Measurements from ENCODE around the gene ANGPTL4.
"Not testable (repeated sequence)": the region's sequence is repeated elsewhere in the genome, so short reads cannot be mapped to it uniquely, and the experiment has no call there.

The ANGPTL4 gene, protein sequence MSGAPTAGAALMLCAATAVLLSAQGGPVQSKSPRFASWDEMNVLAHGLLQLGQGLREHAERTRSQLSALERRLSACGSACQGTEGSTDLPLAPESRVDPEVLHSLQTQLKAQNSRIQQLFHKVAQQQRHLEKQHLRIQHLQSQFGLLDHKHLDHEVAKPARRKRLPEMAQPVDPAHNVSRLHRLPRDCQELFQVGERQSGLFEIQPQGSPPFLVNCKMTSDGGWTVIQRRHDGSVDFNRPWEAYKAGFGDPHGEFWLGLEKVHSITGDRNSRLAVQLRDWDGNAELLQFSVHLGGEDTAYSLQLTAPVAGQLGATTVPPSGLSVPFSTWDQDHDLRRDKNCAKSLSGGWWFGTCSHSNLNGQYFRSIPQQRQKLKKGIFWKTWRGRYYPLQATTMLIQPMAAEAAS

DNA sequence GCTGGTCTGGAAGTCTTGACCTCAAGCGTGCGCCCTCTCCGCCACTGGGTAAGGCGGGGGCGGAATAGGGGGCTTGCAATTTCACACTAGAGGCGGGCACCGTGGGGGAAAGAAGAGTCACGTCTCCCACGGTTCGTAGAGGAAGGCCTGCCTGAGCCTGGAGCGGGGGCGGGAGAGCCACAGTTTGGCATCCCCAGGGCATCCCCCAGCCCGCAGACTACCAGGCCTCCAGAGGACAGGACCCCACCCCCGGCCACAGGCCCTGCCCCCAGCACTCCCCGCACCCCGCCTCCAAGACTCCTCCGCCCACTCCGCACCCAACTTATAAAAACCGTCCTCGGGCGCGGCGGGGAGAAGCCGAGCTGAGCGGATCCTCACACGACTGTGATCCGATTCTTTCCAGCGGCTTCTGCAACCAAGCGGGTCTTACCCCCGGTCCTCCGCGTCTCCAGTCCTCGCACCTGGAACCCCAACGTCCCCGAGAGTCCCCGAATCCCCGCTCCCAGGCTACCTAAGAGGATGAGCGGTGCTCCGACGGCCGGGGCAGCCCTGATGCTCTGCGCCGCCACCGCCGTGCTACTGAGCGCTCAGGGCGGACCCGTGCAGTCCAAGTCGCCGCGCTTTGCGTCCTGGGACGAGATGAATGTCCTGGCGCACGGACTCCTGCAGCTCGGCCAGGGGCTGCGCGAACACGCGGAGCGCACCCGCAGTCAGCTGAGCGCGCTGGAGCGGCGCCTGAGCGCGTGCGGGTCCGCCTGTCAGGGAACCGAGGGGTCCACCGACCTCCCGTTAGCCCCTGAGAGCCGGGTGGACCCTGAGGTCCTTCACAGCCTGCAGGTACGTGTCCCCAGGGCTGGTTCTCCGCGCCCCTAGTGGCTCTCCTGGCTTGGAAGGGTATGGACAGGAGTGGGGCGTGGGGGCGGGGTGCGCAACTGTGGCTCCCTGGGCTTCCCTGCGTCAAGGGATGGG, at the start of gene ANGPTL4:
Gene ANGPTL4 (plus strand): TSS at position 353 of the 969 bp plus-strand sequence. CDS start 167 bp downstream, at position 520.
- in situ Hi-C loops (cut with MboI; ENCODE audit: low pct_unique_long_range_greater_than_20kb, low sequenced_read_pairs, unreplicated experiment) = no loop called here
- DNase-seq (ENCODE audit: low spot score) = peak; percentile 73
- TF ChIP-seq, protein P1, sequence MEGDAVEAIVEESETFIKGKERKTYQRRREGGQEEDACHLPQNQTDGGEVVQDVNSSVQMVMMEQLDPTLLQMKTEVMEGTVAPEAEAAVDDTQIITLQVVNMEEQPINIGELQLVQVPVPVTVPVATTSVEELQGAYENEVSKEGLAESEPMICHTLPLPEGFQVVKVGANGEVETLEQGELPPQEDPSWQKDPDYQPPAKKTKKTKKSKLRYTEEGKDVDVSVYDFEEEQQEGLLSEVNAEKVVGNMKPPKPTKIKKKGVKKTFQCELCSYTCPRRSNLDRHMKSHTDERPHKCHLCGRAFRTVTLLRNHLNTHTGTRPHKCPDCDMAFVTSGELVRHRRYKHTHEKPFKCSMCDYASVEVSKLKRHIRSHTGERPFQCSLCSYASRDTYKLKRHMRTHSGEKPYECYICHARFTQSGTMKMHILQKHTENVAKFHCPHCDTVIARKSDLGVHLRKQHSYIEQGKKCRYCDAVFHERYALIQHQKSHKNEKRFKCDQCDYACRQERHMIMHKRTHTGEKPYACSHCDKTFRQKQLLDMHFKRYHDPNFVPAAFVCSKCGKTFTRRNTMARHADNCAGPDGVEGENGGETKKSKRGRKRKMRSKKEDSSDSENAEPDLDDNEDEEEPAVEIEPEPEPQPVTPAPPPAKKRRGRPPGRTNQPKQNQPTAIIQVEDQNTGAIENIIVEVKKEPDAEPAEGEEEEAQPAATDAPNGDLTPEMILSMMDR (IDR thresholded peaks at IDR 0.05; ENCODE audit: extremely low read depth, insufficient read depth, missing control alignments) = no peak

DNA sequence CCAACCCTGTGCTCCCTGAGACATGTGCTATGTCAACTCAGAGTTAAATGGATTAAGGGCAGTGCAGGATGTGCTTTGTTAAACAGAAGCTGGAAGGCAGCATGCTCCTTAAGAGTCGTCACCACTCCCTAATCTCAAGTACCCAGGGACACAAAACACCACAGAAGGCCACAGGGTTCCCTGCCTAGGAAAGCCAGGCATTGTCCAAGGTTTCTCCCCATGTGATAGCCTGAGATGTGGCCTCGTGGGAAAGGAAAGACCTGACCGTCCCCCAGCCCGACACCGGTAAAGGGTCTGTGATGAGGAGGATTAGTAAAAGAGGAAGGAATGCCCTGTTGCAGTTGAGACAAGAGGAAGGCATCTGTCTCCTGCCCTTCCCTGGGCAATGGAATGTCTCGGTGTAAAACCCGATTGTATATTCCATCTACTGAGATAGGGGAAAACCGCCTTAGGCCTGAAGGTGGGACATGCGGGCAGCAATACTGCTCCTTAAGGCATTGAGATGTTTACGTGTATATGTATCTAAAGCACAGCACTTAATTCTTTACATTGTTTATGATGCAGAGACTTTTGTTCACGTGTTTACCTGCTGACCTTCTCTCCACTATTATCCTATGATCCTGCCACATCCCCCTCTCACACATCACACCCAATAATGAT, 48.8 kb upstream of the ANGPTL4 start:
- DNase-seq (ENCODE audit: low spot score); in situ Hi-C loops (cut with MboI; ENCODE audit: low pct_unique_long_range_greater_than_20kb, low sequenced_read_pairs, unreplicated experiment): not testable (repeated sequence)

DNA sequence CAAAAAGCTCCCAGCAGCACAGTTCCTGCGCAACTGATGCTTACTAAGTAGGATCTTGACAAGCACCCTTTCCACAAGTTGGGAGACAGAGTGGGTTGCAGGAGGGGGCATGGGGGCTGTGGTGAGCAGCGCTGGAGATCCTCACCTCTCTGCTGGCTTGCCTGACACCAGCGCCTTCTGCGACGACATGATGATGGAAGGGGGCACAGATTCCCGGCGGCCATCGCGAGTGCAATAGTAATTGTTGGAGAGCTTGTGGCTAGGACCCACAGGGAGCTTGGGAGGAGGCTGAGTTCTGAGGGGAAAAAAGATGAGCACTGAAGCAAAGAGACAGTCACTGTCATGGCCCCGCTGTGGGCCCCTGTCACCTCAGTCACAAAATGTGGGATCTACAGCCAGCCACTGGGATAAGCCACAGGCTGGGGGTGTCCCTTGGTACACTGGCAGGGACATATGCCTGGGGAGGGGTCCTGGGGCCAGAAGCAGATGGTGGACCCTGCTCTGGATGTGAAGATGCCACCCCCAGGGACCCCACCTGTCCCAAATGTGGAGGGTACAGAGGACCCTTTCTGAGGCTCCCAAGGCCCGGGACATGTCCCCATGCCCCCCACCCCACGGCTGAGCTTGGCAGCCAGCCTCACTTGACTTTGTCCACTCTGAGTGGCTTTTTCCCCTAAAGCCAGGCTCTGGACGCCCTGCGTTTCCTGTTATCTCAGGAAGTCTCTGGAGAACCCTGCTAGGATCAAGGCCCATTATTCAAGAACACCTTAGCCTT, 47.4 kb upstream of the ANGPTL4 start:
- no peak for DNase-seq (ENCODE audit: low spot score)
- TF ChIP-seq, protein P1 (IDR thresholded peaks at IDR 0.05; ENCODE audit: extremely low read depth, insufficient read depth, missing control alignments) = no peak
- in situ Hi-C loops (cut with MboI; ENCODE audit: low pct_unique_long_range_greater_than_20kb, low sequenced_read_pairs, unreplicated experiment) = no loop called here

DNA sequence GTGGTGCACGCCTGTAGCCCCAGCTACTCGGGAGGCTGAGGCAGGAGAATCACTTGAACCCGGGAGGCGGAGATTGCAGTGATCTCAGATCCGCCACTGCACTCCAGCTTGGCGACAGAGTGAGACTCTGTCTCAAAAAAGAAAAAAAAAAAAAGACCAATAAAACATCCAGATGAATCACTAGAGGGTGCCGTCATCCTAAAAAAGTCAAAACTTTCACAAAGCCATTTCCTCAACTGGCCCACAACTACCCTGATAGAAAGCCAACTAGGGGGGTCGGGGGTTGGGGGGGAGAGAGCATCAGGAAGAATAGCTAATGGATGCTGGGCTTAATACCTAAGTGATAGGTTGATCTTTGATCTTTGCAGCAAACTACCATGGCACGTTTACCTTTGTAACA, 45.1 kb upstream of the ANGPTL4 start:
- in situ Hi-C loops (cut with MboI; ENCODE audit: low pct_unique_long_range_greater_than_20kb, low sequenced_read_pairs, unreplicated experiment); DNase-seq (ENCODE audit: low spot score): not testable (repeated sequence)

DNA sequence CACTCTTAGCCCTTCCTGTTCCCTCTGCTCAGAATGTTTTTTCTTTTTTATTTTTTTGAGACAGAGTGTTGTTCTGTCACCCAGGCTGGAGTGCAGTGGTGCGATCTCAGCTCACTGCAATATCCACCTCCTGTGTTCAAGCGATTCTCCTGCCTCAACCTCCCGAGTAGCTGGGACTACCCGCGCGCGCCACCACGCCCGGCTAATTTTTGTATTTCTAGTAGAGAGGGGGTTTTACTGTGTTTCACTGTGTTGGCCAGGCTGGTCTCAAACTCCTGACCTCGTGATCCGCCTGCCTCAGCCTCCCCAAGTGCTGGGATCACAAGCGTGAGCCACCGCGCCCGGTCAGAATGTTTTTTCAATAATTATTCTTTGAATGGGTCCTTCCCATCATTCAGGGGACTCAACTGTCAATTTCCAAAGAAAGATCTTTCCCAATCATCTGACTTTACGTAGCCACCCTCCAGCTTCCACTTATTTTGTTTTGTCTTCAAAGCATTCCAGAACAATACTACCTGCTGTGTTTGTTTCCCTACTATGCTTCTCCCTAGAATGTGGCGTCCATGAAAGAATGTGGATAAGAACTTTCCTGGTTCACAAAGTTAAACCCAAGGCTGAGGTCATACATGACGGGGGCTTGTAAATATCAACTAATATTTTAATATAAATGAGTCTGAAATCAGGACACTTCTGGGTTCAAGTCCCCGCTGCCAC, 44.0 kb upstream of the ANGPTL4 start:
- TF ChIP-seq, protein P1 (IDR thresholded peaks at IDR 0.05; ENCODE audit: extremely low read depth, insufficient read depth, missing control alignments) = no peak
- in situ Hi-C loops (cut with MboI; ENCODE audit: low pct_unique_long_range_greater_than_20kb, low sequenced_read_pairs, unreplicated experiment) = no loop called here
- DNase-seq (ENCODE audit: low spot score) = no peak

DNA sequence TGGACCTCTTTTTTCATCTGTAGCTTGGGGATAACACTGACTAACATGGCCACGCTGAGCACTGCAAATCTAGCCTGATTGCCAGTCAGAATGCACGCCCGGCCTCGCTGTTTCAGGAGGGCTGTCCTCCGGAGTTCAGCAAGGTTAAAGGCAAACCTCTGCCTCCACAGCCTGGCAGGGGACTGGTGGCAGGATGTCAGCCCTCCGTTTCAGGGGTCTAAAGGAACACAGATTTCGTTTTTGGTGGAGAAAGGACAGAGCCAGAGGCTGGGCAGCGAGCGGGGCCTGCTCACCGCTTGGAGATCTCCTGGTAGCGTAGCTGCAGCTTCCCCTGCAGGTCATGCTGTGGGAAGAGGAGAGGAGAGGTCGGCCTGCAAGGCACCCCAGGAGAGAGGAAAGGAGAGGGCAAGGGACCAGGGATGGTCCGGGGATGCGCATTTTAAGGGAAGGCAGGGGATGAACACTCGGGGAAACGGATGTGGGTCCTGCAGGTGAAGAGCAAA, 43.3 kb upstream of the ANGPTL4 start:
- no peak for DNase-seq (ENCODE audit: low spot score)
- in situ Hi-C loops (cut with MboI; ENCODE audit: low pct_unique_long_range_greater_than_20kb, low sequenced_read_pairs, unreplicated experiment) = no loop called here
- TF ChIP-seq, protein P1 (IDR thresholded peaks at IDR 0.05; ENCODE audit: extremely low read depth, insufficient read depth, missing control alignments) = peak; percentile 8

Measured in GM13977 (cell line).